B cell (primary cell): ENCODE results near the gene TSPAN9.

Experiments
- CTCF ChIP-seq: fragments of 200-600 bp; IDR thresholded peaks from one replicate; pipeline ENCODE4 v1.8.0; 2022; ENCODE audit warnings: antibody characterized with exemption, mild to moderate bottlenecking
- EZH2 ChIP-seq: IDR thresholded peaks from 2 replicates; pipeline ENCODE4 v1.6.1; 2012; ENCODE audit warnings: borderline replicate concordance, low read depth, mild to moderate bottlenecking, moderate library complexity, low read length; ENCODE audit not compliant: insufficient read depth, poor library complexity, severe bottlenecking

- TF ChIP-seq CTCF: no peak
- no peak for TF ChIP-seq EZH2
These were observed 42.0 kb upstream of the TSPAN9 start for GRCh38 chr12:3035171-3035570.
